AG09319 (cell line): ENCODE measurements around the gene NMB.

Experiments used
- DNase-seq: peaks from one replicate; pipeline ENCODE4 v3.0.0-alpha.2; 2010; ENCODE audit warnings: low read depth; ENCODE audit errors: extremely low read depth
- TF ChIP-seq, protein P1 (sequence below): IDR thresholded peaks from 2 replicates; pipeline ENCODE4 v1.5.1; 2011; ENCODE audit warnings: low read depth, mild to moderate bottlenecking, inconsistent platforms, low read length, moderate library complexity

The NMB gene

DNA sequence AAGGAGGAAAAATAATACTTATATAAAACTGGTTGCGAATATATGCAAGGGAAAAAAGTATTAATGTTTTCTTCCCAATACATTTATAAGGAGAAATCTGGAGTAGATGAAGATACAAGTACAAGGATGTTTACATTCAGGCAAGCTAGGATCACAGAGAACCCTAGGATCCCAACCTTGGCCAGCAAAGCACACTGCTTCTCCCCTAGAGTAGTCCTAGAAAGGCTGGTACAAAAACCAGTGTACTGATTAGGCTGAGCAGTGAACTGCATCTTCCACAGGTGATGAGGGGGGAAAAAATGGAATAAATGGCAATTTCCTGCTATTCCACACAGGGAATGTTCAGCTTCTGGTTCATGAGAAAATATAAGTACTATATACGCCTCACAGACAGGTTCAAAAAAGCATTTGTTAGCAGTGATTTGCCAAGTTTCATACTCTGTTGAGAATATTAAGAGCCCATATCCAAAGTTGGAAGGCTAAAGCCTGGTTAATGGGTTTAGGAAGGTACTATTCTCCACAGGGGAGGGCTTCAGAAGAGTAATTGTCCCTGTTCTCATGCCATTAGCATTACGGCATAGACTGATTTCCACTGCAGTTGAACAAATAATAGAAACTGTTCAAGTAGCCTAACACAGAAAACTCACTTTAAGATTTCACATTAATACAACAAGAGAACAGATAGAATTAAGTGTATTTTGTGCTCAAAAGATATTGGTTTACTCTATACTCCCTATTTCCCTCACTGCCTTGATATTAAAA is 10.4 kb upstream of the NMB start:
- TF ChIP-seq, protein P1, sequence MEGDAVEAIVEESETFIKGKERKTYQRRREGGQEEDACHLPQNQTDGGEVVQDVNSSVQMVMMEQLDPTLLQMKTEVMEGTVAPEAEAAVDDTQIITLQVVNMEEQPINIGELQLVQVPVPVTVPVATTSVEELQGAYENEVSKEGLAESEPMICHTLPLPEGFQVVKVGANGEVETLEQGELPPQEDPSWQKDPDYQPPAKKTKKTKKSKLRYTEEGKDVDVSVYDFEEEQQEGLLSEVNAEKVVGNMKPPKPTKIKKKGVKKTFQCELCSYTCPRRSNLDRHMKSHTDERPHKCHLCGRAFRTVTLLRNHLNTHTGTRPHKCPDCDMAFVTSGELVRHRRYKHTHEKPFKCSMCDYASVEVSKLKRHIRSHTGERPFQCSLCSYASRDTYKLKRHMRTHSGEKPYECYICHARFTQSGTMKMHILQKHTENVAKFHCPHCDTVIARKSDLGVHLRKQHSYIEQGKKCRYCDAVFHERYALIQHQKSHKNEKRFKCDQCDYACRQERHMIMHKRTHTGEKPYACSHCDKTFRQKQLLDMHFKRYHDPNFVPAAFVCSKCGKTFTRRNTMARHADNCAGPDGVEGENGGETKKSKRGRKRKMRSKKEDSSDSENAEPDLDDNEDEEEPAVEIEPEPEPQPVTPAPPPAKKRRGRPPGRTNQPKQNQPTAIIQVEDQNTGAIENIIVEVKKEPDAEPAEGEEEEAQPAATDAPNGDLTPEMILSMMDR, result no peak
- no peak for DNase-seq

DNA sequence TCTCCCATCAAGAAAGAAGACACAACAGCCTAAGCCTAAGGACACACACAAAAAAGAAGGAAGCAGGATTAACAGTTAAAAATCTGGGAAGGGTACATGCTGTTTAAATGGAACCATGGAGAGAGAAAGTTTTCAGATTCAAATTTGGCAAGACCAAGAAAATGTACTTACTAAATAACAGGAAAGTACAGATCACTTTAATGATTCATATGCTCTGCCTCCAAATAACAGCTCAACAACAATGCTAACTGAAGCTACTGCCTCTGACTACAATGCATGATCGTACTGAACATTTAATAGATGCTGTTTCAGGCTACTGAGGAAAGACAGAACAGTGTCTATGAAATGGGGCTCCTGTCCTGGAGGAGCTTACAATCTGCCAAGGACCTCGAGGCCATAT is 8.4 kb upstream of the NMB start:
- TF ChIP-seq, protein P1, result no peak
- DNase-seq, result no peak

DNA sequence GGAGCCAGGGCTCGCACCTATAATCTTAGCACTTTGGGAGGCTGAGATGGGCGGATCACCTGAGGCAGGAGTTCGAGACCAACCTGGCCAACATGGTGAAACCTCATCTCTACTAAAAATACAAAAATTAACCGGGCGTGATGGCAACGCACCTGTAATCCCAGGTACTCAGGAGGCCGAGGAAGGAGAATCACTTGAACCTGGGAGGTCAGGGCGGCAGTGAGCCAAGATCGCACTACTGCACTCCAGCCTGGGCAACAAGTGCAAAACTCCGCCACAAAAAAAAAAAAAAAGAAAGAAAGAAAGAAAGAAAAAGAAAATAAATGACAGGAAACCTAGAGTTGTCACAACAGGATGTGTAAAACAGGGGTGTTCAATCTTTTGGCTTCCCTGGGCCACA is 3.0 kb upstream of the NMB start:
- DNase-seq, result no peak
- TF ChIP-seq, protein P1, result no peak

DNA sequence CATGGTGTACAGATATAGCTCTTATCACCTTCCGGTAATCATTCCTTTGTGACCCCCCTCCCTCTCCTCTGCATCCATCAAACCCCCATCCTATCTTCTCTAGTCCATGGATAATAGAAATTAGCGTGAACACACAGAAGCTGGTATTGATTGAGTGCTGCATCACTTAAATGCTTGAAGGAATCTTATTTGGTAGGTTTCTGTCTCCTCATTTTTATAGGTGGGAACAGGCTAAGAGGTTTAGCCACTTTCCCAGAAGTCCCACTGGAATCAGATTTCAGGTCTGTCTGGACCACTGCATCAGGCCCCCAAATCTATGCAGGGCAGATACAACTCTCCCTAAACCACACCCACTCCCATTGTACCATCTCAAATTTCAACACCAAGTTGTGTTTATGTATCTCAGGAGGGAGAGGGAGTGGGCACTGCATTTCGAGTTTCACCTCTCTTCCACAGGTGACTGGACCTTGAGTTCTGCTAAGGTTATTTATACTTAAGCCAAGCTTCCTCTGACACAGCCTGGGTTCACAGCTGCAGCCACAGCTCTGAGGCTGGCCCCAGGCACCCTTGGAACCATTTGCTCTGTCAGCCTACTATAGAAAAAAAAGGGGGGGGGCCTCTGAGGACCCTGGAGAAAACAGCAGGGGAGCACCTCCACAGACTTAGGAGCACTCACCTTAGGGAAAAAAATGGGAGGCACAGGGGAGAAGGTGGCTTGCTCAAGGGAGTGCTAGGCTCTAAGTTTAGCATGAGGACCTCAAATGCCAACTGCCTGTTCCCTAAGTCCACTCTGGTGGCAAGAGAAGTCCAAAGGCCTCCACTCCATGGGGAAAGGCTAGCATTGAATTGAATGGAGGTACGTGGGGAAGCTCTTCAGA is 2.1 kb upstream of the NMB start:
- no peak for DNase-seq
- TF ChIP-seq, protein P1, result no peak

DNA sequence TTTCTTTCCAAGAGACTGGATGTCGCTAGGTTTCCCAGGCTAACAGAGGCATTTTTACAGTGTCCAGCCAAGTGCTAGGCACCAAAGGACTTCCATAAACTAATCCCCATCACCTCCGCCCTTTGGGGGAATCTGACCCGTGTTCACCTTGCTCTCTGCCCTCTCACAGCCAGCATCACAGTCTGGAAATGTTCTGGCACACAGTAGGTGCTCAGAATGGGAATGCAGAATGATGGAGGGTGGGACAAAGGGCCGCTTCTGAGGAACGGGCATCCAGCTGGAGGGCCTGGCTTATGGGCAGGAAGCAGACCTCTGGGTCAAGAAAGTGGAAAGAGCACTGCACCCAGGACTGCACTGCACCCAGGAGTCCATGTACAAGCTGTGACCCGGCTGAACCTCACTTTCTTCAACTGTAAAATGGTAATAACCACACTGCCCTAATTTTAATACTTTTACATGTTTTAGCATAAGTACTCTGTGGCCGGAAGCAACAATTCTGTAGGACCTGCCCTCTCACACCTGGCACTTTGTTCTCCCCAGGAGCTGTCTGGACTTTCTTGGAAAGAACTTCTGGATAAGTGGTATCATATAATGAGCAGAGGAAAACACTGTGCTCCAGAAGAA is 901 bp upstream of the NMB start:
- DNase-seq, result no peak
- TF ChIP-seq, protein P1, result no peak

DNA sequence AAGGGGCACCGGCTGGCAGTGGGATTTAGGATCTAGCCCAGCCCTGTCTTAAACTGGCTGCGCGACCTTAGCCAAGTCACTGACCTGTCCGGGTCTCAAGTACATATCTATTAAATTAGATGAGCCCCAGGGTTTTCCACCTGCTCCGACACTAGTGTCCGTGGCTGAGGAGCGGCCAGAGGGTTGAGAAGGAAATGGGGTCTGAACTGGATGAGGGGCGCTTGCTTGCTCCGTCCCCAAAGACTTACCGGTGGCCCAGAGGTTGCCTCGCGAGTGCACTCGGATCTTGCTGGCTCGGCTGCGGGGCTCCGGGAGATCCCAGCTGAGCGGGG is 285 bp downstream of the NMB start:
- TF ChIP-seq, protein P1, result no peak

DNA sequence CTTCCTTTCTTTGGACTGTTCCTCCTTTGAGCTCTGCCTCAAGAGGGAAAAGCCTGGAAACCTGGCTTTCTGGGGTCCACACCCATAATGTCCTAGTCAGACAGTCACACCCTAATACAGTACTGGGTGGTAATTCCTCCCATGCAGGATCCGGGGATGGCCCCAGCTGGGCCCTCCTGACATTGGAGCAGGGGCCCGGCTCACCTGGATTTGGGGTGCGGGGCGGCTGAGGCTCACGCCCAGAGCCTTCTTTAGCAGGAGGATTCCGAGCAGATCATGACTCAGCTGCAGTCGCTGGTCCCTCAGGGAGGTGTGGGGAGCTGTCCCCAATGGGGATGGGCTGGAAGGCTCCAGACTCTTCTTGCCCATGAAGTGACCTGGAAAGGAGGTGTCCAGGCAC is 1.0 kb downstream of the NMB start:
- TF ChIP-seq, protein P1, result no peak

More for the DNA sequence above, 285 bp downstream of the NMB start:
- no peak for DNase-seq

More for the DNA sequence above, 1.0 kb downstream of the NMB start:
- DNase-seq, result no peak
